NCI-H1436 treated with DMSO at 0.1 percent for 48 hours (cell line): ENCODE measurements around the gene POTEB2.
"Not testable (repeated sequence)": the region's sequence is repeated elsewhere in the genome, so short reads cannot be mapped to it uniquely, and the experiment has no call there.

Experiments
- DNase-seq: peaks from one replicate; lab custom pipeline; 2025; lab: John Stamatoyannopoulos, UW

Gene POTEB2

GRCh38 chr15:20866214-20866613 is at the start of gene POTEB2:
Gene POTEB2 (minus strand): TSS chr15:20866314. CDS start chr15:20866281, 33 bp downstream.
- not testable (repeated sequence) for DNase-seq

- DNase-seq: not testable (repeated sequence)
Observed at GRCh38 chr15:20879916-20880315, 13.8 kb upstream of the POTEB2 start.

DNA sequence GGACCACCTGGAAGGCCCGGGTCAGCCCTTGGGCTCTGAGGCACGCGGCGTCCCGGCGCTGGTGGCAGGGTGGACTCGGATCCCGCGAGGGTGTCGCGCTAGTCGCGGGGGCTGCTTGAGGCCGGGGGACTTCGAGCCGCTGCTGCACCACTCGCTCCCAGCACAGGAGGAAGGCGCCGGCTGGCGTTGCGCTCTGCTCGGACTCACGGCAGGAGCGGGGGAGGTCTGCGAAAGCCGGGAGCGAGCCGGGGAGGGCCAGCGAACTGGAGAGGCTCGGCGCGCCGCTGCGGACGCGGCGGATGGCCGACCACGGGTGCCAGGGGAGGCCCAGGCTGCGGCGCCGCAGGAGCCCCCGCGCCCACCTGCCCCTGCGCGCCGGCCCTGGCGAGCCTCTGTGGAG is 12.3 kb upstream of the POTEB2 start:
- DNase-seq: not testable (repeated sequence)

- not testable (repeated sequence) for DNase-seq
Observed at GRCh38 chr15:20877819-20878218, 11.7 kb upstream of the POTEB2 start.
